ENCODE results near the gene SPTB. TPM values are rescaled to one million over a fixed set of nuclear protein-coding genes. Genes with fewer than 3 reads are reported as not detected.

SPTB gene
- total and polyA plus RNA-seq, 10 of the 15 experiments (the other 5 are each of a cell fraction or from before 2014, with no cell fraction given), result under 0.01 to 0.04 (median 0.02) TPM; not detected in 4

- ChIA-PET RAD21 (ENCODE audit: unreplicated experiment) (interaction anchor here (0.7 kb wide), 1 partner anchor 26 kb away, joined by 4 read pairs; no protein-coding TSS in a partner anchor), POLR2A (interaction anchor here (1.3 to 2.1 kb wide), 2 partner anchors 9 to 35 kb away, joined by 3 to 6 read pairs; no protein-coding TSS in a partner anchor), SMC1A (ENCODE audit: uncharacterized antibody, unreplicated experiment) (interaction anchor here (1.2 to 1.8 kb wide), 3 partner anchors 10 to 83 kb away, joined by 3 to 4 read pairs (median 3); no protein-coding TSS in a partner anchor), CTCF (interaction anchor here (1.0 to 2.2 kb wide), 3 partner anchors 9 to 102 kb away, joined by 3 to 6 read pairs (median 4); no protein-coding TSS in a partner anchor)
- H3K27ac ChIP-seq (ENCODE audit: control insufficient read depth, insufficient read depth), result no peak overlapping the region
- ATAC-seq (no peak), DNase-seq (ENCODE audit: low read depth, low spot score) (no peak), FAIRE-seq (no peak)
- no peak for TF ChIP-seq NRF1 (conservative IDR thresholded peaks at IDR 0.05; ENCODE audit: low read depth, low read length)
- TF ChIP-seq SMC3 (IDR thresholded peaks at IDR 0.05; ENCODE audit: borderline replicate concordance, low read length), result no peak
- no peak for TF ChIP-seq ASH2L (IDR thresholded peaks at IDR 0.05; ENCODE audit: borderline replicate concordance, low read depth)
- TF ChIP-seq IKZF1 (conservative IDR thresholded peaks at IDR 0.05), result no peak
- TF ChIP-seq STAT1 (conservative IDR thresholded peaks at IDR 0.05), result no peak
- no peak for TF ChIP-seq SUZ12 (IDR thresholded peaks at IDR 0.05; ENCODE audit: unreplicated experiment)
- TF ChIP-seq MYB (IDR thresholded peaks at IDR 0.05; ENCODE audit: borderline replicate concordance, low read depth, low read length), result no peak
- TF ChIP-seq HDAC2 (IDR thresholded peaks at IDR 0.05), result no peak
- no peak for TF ChIP-seq FOXK2 (IDR thresholded peaks at IDR 0.05)
- TF ChIP-seq CHD2 (IDR thresholded peaks at IDR 0.05; ENCODE audit: borderline replicate concordance, low read depth, low read length), result no peak
- TF ChIP-seq GABPA (IDR thresholded peaks at IDR 0.05; ENCODE audit: low read depth), result no peak
- no peak for TF ChIP-seq YBX1 (IDR thresholded peaks at IDR 0.05)
- H3K4me1 ChIP-seq (ENCODE audit: control insufficient read depth, insufficient read depth, low read length), result peaks cover 5% of the 10 kb centered on the region; the same call in 1 of the 2 replicates
- no peak overlapping the region for H3K9ac ChIP-seq (ENCODE audit: control insufficient read depth, insufficient read depth, low read length)
- 0 out of 2 replicates have a peak overlapping the region, but pooled peaks have one; percentile 7 for H3K4me2 ChIP-seq (ENCODE audit: control insufficient read depth, insufficient read depth)
- peaks cover 65% of the 10 kb centered on the region for H3K79me2 ChIP-seq (ENCODE audit: control insufficient read depth, insufficient read depth, low read length)
- in situ Hi-C loops (cut with MboI), result no loop called here
- H3K36me3 ChIP-seq (ENCODE audit: control insufficient read depth in 2 of 2, insufficient read depth in 2 of 2, low read length in 1 of 2), result peaks cover 0 to 4% of the 10 kb centered on the region in 2 experiments; a peak in 1 of 4 replicates
- no peaks in the 10 kb centered on the region for H3K27me3 ChIP-seq (replicated peaks in 1 of 2; ENCODE audit: control insufficient read depth in 2 of 2, insufficient read depth in 2 of 2, low read length in 1 of 2)
- H4K20me1 ChIP-seq (ENCODE audit: control insufficient read depth, insufficient read depth), result no peaks in the 10 kb centered on the region
- BruUV-seq (replicated peaks), result no TSS peak
- no peak overlapping the region for H3K4me3 ChIP-seq
- intact Hi-C loops (cut with micrococcal nuclease; ENCODE audit: unreplicated experiment), result no loop called here
- H3K9me3 ChIP-seq (replicated peaks; ENCODE audit: control insufficient read depth, insufficient read depth, low read length), result no peaks in the 10 kb centered on the region; the same call in 1 of the 3 replicates
- WGBS (ENCODE audit: insufficient coverage, insufficient replicate concordance, low lambda C conversion rate, missing lambda C conversion rate), result 96% methylated on average over 4 of the region's 4 CpGs
- H2AFZ ChIP-seq (ENCODE audit: control insufficient read depth, low read depth, low read length), result no peak overlapping the region
Observed at GRCh38 chr14:64918216-64918615, 38.5 kb upstream of the SPTB start.
